Jurkat, Clone E6-1 (cell line): ENCODE results near the gene NDUFB10.

Experiments
- DNase-seq: peaks from one replicate; pipeline ENCODE4 v3.0.0-alpha.2; 2011; ENCODE audit warnings: low read depth, low spot score
- H3K4me3 ChIP-seq: 2 replicates; pipeline ENCODE4 v1.5.1; 2011; ENCODE audit warnings: mild to moderate bottlenecking, low read length, control low read depth, moderate library complexity

NDUFB10 gene

GRCh38 chr16:1963806-1964505, 4.6 kb downstream of the NDUFB10 start:
- H3K4me3 ChIP-seq: peak overlapping the region; percentile 79
- DNase-seq: no peak

GRCh38 chr16:1964506-1965395, 5.4 kb downstream of the NDUFB10 start, which contains the start of gene RPS2:
Gene RPS2, minus strand, starts transcription at chr16:1964826. Its CDS starts 201 bp downstream, at chr16:1964625.
- peak within 1 kb of the TSS; percentile 79 for H3K4me3 ChIP-seq
- peak; percentile 97 for DNase-seq

- no peak for DNase-seq
These were observed 6.2 kb downstream of the NDUFB10 start for GRCh38 chr16:1965396-1966001.

GRCh38 chr16:1966460-1966859, 7.1 kb downstream of the NDUFB10 start, which contains the start of gene RNF151:
Gene RNF151, plus strand, starts transcription at chr16:1966856. Its CDS starts 26 bp downstream, at chr16:1966882.
- no peak for DNase-seq
- peak within 1 kb of the TSS; percentile 79 for H3K4me3 ChIP-seq

More at GRCh38 chr16:1965396-1966001, 6.2 kb downstream of the NDUFB10 start:
- peak overlapping the region; percentile 79 for H3K4me3 ChIP-seq

GRCh38 chr16:1968146-1968953, 9.0 kb downstream of the NDUFB10 start:
- no peak overlapping the region for H3K4me3 ChIP-seq

GRCh38 chr16:1971796-1972489, 12.6 kb downstream of the NDUFB10 start, which contains the start of gene TBL3:
Gene TBL3, plus strand, starts transcription at chr16:1972053. Its CDS starts 112 bp downstream, at chr16:1972165.
- peak within 1 kb of the TSS; percentile 86 for H3K4me3 ChIP-seq
- peak; percentile 94 for DNase-seq

More at GRCh38 chr16:1968146-1968953, 9.0 kb downstream of the NDUFB10 start:
- no peak for DNase-seq

- no peak for DNase-seq
- peak overlapping the region; percentile 86 for H3K4me3 ChIP-seq
These were observed 13.1 kb downstream of the NDUFB10 start for GRCh38 chr16:1972490-1972877.

GRCh38 chr16:1973461-1974156, 14.3 kb downstream of the NDUFB10 start:
- DNase-seq: no peak
- peak overlapping the region; percentile 86; the same call in 1 of the 2 replicates for H3K4me3 ChIP-seq

GRCh38 chr16:1974157-1975070, 15.1 kb downstream of the NDUFB10 start:
- H3K4me3 ChIP-seq: no peak overlapping the region
- DNase-seq: no peak

- H3K4me3 ChIP-seq: no peak overlapping the region
- no peak for DNase-seq
These were observed 16.3 kb downstream of the NDUFB10 start for GRCh38 chr16:1975432-1976215.

GRCh38 chr16:1976216-1976520, 16.8 kb downstream of the NDUFB10 start:
- no peak for DNase-seq
- no peak overlapping the region for H3K4me3 ChIP-seq

- DNase-seq: no peak
- H3K4me3 ChIP-seq: no peak overlapping the region
These were observed 17.9 kb downstream of the NDUFB10 start for GRCh38 chr16:1976951-1977874.

- DNase-seq: no peak
- no peak overlapping the region for H3K4me3 ChIP-seq
These were observed 18.5 kb downstream of the NDUFB10 start for GRCh38 chr16:1977875-1978268.

- DNase-seq: no peak
- no peak overlapping the region for H3K4me3 ChIP-seq
These were observed 19.3 kb downstream of the NDUFB10 start for GRCh38 chr16:1978476-1979120.
